Cardiac fibroblast (primary cell): ENCODE measurements around the gene ATG10.
"Not testable (repeated sequence)": the region's sequence is repeated elsewhere in the genome, so short reads cannot be mapped to it uniquely, and the experiment has no call there.

Source experiments
- DNase-seq, 2 donors: peaks; one replicate each; pipeline versions ENCODE4 v3.0.0 to v3.0.0-alpha.2; 2010; ENCODE audit warnings: low read depth in 2 of 2
- H3K4me3 ChIP-seq, 2 donors: replicated peaks in 1 of 2; 1 replicate in 1 of 2; 2 replicates in 1 of 2; pipeline ENCODE4 v1.5.1; 2011; ENCODE audit warnings: low read depth in 2 of 2, low read length in 2 of 2, mild to moderate bottlenecking in 2 of 2, moderate library complexity in 1 of 2
- CTCF ChIP-seq: IDR thresholded peaks from one replicate; pipeline ENCODE4 v1.5.1; 2011; ENCODE audit warnings: low read depth, mild to moderate bottlenecking, low read length, inconsistent platforms

The ATG10 gene

GRCh38 chr5:81936750-81937149 lies 35.1 kb upstream of the ATG10 start:
- H3K4me3 ChIP-seq = no peak overlapping the region
- no peak for DNase-seq
- TF ChIP-seq CTCF = no peak

GRCh38 chr5:81942746-81943145 lies 29.1 kb upstream of the ATG10 start:
- no peak overlapping the region for H3K4me3 ChIP-seq
- no peak for DNase-seq
- no peak for TF ChIP-seq CTCF

- H3K4me3 ChIP-seq = no peak overlapping the region
- TF ChIP-seq CTCF = no peak
- peak; percentile 48 to 90 for DNase-seq
Measured at GRCh38 chr5:81948349-81948748, 23.5 kb upstream of the ATG10 start.

- no peak for TF ChIP-seq CTCF
- DNase-seq = no peak
- H3K4me3 ChIP-seq = no peak overlapping the region
Measured at GRCh38 chr5:81949462-81949861, 22.4 kb upstream of the ATG10 start.

DNA sequence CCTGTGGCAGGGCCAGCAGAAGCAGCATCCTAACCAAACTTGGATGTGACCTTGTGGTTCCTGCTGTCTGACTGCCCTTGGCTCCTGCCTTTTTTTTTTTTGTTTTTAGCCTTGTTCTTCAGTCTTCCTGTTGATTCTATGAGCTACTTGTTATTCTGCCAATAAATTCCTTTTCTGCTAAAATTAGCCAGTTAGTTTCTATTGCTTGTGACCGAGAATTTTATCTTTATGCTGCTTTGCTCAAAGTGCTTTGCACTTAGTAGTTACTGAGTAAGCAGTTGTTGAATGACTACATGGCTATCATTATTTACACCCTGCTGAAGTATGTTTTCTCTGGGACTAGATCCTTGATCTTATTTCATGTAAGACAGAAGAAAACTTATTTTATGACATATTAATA lies 20.8 kb upstream of the ATG10 start:
- peak in 1 of 2 donors; percentile 61 for DNase-seq
- no peak for TF ChIP-seq CTCF
- H3K4me3 ChIP-seq = no peak overlapping the region

GRCh38 chr5:81954796-81955195 lies 17.0 kb upstream of the ATG10 start:
- DNase-seq, H3K4me3 ChIP-seq: not testable (repeated sequence)

- H3K4me3 ChIP-seq, DNase-seq: not testable (repeated sequence)
Measured at GRCh38 chr5:81958129-81958528, 13.7 kb upstream of the ATG10 start.

GRCh38 chr5:81961651-81962440 lies 10.0 kb upstream of the ATG10 start:
- no peak for TF ChIP-seq CTCF
- no peak overlapping the region for H3K4me3 ChIP-seq
- no peak for DNase-seq
